Choroid plexus epithelial cell (primary cell): ENCODE measurements around the gene CDK18.

Experiments
- DNase-seq: peaks from one replicate; pipeline ENCODE4 v3.0.0-alpha.2; 2010; ENCODE audit warnings: low read depth
- H3K4me3 ChIP-seq: 2 replicates; pipeline ENCODE4 v1.5.1; 2011; ENCODE audit warnings: low read depth, mild to moderate bottlenecking, control low read depth, low read length, moderate library complexity
- TF ChIP-seq, protein P1 (sequence below): conservative IDR thresholded peaks from 2 replicates; pipeline ENCODE4 v1.5.1; 2011; ENCODE audit warnings: low read depth, mild to moderate bottlenecking, control low read depth, inconsistent platforms, low read length, moderate library complexity

CDK18 gene

GRCh38 chr1:205530116-205530515, 25.6 kb downstream of the CDK18 start:
- H3K4me3 ChIP-seq = no peak overlapping the region
- no peak for DNase-seq
- TF ChIP-seq, protein P1, sequence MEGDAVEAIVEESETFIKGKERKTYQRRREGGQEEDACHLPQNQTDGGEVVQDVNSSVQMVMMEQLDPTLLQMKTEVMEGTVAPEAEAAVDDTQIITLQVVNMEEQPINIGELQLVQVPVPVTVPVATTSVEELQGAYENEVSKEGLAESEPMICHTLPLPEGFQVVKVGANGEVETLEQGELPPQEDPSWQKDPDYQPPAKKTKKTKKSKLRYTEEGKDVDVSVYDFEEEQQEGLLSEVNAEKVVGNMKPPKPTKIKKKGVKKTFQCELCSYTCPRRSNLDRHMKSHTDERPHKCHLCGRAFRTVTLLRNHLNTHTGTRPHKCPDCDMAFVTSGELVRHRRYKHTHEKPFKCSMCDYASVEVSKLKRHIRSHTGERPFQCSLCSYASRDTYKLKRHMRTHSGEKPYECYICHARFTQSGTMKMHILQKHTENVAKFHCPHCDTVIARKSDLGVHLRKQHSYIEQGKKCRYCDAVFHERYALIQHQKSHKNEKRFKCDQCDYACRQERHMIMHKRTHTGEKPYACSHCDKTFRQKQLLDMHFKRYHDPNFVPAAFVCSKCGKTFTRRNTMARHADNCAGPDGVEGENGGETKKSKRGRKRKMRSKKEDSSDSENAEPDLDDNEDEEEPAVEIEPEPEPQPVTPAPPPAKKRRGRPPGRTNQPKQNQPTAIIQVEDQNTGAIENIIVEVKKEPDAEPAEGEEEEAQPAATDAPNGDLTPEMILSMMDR = no peak

DNA sequence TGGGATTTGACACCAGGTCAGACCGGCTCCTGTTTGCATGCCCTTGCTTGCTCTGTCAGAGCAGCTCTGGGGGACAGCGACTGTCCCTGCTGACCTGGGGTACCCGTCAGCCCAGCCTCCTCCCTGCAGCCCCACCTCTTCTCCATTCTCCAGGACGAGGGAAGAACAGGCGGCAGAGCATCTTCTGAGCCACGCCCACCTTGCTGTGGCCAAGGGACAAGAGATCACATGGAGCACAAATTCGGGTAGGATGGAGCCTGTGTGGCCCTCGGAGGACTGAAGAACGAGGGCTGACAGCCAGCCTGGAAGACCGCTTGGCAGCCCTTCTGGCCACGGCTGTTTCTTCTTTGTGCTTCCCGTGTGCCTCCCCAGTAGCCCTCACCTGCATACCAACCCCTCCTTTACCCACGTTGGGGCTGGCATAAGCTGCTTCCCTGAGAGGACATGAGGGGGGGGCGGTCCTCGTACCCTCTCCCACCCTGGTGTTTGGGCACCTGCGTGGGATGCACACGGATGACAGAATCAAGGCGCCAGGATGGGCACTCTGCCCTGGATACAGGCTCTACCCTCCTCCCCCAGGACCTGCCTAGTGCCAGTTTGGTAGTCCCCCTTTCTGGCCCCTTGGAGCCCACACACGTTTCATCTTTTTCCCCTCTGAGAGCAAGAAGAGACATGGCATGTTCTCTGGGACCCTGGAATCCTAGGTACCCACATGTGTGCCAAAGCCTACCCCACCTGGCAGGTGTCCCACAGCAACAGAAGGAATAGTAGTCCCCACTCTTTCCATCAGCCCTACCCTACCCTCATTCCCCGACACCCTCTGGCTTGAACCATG, 26.9 kb downstream of the CDK18 start:
- no peak for DNase-seq
- TF ChIP-seq, protein P1 = no peak

GRCh38 chr1:205532026-205532898, 27.8 kb downstream of the CDK18 start:
- no peak overlapping the region for H3K4me3 ChIP-seq
- DNase-seq = no peak
- TF ChIP-seq, protein P1 = no peak

More for the DNA sequence above, 26.9 kb downstream of the CDK18 start:
- no peak overlapping the region for H3K4me3 ChIP-seq

DNA sequence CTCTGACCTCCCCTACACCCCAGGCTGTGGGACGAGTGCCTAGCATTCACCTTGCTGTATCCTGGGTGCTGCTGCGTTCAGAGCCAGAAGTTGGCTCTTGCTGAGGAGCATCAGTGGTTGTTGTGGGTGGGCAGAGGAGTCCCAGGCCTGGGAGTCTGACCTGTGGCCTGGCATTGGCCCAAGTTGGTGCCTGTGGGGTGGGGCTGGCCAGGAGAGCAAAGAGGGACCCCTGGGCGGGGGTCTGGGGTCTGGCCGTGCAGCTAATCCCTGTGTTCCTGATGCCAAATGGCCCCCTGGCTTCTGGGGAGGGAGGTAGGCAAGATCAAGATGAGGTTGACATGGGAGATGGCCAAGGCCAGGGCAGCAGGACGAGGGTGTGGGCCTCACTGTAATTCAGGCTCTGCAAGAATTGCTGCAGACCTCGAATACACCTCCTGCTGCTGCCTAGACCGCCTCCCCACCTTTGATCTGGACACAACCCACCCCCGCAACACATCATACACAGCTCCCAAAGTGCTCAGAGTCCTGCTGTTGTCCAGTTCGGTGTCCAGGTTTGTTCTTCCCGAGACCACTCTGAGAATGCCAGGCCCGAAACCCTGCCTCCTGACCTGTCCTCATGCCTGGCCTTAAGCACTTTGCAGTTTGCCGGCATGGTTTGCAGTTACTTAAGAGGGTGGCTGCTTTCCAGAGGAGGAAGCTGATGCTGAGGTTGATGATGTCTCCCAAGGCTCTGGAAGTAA, 28.7 kb downstream of the CDK18 start:
- H3K4me3 ChIP-seq = no peak overlapping the region
- TF ChIP-seq, protein P1 = no peak
- peak; percentile 10 for DNase-seq

DNA sequence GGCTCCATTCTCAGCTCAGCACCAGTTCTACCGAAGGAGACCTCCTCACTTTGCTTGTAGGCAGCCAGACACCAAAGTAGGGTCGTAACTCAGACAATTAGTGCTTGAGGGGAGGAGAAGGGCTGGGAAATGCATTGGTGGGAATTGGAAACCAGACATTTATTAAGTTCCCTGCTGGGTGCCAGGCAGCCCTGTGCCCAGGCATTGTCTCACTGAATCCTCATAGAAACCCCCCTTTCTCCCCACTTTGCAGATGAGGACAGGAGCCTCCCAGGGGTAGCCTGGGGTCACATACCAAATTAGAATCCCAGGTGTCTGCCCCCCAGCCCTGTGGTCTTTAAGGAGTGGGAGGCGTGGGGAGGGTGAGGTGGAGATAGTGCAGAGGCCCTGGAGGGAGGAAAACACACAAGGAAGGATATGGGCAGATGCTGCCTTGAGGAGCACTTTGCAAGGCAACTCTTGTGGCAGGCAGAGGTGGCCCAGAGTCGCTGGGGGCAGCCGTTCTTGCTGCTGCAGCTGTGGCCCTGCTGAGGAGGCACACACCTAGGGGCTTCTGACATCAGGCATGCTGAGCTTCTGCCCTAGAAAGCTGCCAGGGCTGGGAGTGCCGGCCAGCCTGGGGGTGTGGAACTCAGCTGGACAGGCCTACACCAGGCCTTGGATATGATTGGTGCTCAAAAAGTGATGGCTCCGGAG, 29.4 kb downstream of the CDK18 start:
- DNase-seq = no peak
- no peak overlapping the region for H3K4me3 ChIP-seq
- TF ChIP-seq, protein P1 = no peak

DNA sequence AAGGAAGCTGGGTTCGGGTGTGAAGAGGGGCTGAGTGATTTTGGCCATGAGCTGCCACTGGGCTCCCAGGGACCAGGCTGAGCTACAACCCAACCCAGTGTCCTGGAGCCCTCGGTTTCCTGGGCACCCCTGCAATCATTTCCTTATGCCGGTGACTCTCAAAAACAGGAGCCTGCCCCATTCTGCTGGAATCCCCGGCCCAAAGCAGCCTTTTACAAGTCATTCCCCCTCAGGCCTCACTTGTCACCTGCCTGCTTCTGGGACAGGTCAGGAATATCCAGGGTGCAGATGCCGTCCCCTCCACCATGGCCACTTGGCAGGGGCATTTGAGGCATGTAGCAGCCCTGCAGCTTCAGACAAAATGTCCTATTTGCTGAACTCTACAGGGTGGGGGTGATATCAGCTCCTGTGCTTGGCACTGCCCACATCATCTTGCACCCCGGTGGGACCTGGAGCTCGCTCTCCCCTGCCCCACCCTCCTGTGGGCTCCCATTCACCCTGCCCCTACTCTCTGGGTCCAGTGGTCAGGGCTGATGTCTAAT, 30.0 kb downstream of the CDK18 start:
- no peak for DNase-seq
- H3K4me3 ChIP-seq = no peak overlapping the region
- TF ChIP-seq, protein P1 = no peak
